Stimulated activated CD8-positive, alpha-beta memory T cell treated with anti-CD3 and anti-CD28 coated beads, Interleukin-2, amount 100 ng/mL, for 1 hour (primary cell): ENCODE measurements around the gene SLC20A1.
A peak's percentile ranks its signal among the peaks of the same experiment; 100 is the strongest.

Experiments
- DNase-seq, 2 donors: peaks; one replicate each; pipeline ENCODE4 v3.0.0-alpha.2; 2020; ENCODE audit warnings: low read depth in 2 of 2

Gene SLC20A1

DNA sequence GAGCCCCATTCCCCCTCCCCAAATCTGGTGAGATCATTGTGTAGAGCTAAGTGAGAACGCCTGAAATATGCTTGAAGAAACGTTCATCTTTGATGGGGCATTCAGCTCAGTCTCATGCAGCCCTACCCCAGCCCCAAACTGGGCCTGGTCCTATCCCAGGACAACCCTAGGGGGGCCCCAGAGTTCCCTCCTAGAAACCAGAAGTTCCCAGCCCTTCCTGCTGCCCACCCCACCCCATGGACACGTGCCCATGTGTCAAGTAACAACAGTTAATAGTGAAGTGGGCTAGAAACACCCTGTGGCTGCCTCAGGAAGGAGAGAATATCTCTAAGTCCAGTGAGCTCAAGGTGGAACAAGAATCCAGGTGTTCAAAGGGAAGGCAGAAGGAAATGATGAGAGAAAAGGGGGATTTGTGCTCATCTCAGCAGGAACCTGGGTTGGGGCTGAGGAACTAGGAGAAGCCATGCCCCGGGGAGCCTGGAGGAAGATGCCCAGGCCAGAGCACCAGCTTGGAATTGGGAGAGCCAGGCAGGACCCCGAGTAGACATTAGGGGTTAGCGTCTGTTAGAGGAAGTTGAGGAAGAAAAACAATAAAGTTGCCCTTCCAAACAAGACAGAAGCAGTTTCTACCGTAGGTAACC, 20.1 kb upstream of the SLC20A1 start:
- DNase-seq, result no peak

DNA sequence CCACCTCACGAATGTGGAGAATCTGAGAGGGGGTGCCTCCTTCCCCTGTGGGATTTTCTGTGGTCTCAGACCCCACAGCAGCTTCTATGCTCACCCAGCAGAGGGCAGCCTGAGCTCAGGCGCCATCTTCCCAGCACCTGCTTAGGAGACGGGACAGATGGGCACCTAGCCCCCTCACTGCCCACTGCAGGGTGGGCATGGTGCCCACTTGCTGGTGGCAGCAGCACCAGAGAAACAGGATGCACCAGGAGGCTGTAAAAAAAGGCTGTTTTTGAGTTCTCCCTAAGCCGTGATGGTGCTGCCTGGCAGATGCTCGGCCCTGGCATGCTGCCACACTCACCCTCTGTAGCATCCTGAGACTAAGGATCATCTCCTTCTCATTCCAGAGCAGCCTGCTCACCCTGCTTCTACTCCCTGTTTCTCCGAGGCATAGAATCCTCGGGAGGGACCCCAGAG, 19.1 kb upstream of the SLC20A1 start:
- DNase-seq, result peak in 1 of 2 donors; percentile 39

DNA sequence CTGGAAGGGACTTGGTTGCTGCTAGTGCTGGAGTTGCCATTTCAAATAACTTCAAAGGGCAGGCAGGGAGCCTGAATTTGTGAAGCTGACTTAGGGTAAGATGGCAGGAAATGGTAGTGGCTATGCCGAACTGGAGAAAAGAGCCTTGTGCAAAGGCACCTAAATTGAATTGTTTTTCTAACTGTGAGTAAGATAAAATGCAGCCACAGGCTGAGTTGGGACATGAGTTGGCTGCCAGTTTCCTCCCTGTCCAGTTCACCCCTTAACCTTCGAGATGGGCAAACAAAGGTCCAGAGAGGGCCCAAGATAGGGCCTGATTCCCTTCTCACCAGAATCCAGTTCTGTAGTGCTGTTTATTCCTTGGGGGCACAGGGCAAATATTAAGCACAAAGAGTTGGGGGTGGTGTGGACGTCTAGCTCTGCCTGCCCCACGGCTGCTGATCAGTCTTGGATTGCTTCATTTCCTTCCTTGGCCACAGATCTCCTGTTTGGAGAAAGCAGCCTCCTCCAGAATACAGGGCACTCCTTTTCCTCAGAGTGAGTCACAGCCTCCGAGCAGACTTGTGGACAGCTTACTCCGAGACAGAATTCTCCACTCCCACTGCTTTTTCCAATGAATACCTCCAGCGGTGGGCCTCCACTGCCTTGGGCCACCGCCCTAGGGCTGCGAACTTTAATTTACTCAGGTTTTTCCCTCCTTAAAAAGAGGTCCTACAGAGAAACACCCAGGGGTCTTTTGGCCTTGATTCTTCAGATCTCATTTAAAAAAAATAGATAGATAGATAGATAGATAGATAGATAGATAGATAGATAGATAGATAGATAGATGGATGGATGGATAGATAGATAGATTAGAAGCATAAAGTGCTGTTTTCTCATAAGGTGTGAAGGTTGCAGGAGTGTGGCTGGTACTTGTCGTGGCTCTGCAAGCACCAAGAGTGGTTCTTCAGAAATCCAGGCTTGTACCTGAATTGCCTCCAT, 18.4 kb upstream of the SLC20A1 start:
- no peak for DNase-seq

DNA sequence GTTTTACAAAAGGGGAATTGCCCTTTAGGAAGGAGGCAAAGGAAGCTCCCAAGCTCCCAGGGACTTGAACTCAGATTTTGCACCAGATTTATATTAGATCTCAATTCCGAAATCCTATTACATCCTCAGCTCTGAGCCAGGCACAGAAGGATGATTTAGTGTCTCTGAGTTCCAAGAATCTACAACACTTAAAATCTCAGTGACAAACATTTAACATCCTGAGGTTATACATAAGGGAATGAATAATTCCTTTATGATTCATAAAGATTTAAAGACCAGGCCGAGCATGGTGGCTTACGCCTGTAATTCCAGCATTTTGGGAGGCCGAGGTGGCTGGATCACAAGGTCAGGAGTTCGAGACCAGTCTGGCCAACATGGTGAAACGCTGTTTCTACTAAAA, 16.5 kb upstream of the SLC20A1 start:
- no peak for DNase-seq

DNA sequence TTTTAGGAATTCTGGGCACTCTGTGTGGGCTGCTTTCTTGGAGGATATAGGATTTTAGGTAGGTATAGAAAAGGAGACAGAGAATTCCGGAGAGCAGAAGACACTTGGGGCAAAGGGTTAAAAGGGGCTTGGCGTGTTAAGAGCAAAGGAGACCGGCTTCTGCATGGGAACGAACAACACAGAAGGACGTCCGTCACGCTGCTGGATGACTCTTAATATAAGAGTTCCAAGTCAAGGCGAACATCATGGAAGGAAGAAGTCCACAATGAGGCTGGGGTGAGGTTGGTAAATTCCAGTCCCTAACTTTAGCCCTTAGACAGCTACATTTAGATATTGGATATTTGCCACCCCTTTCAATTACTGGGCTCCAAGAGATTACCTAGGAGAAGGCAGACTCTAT, 15.9 kb upstream of the SLC20A1 start:
- DNase-seq, result no peak

DNA sequence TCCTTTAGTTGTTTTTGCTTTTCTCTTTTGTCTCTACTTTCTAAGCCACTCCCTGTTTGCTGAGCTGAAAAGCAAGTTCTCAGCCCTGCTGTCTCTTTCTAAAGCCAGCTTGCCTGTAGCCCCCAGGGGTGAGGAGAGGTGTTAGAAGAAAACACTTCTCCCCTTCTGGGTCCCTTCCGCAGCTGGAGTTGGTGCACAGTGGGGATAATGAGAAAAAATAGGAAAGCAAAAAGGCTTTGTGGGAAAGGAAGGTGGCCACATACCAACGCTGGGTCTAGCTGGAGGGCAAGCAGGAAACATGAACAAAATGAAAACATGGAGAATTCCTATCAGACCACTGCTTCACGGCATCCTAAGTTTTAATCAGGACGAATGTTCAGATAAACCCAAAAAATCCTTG, 15.5 kb upstream of the SLC20A1 start:
- no peak for DNase-seq

DNA sequence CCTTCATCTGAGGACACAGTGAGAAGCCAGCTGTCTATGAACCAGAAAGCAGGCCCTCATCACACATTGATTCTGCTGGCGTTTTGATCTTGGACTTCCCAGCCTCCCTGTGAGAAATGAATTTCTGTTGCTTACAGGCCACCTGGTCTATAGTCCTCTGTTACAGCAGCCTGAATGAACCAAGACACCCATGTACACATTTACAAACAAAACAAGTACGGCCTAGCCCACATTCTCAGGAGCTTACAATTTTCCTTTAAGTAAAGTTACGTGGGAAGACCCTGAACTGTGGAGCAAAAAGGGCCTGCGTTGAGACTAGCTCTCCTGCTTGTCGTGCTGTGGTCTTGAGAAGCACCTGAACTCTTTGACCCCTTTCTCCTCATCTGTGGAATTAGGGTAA, 12.0 kb upstream of the SLC20A1 start:
- no peak for DNase-seq

DNA sequence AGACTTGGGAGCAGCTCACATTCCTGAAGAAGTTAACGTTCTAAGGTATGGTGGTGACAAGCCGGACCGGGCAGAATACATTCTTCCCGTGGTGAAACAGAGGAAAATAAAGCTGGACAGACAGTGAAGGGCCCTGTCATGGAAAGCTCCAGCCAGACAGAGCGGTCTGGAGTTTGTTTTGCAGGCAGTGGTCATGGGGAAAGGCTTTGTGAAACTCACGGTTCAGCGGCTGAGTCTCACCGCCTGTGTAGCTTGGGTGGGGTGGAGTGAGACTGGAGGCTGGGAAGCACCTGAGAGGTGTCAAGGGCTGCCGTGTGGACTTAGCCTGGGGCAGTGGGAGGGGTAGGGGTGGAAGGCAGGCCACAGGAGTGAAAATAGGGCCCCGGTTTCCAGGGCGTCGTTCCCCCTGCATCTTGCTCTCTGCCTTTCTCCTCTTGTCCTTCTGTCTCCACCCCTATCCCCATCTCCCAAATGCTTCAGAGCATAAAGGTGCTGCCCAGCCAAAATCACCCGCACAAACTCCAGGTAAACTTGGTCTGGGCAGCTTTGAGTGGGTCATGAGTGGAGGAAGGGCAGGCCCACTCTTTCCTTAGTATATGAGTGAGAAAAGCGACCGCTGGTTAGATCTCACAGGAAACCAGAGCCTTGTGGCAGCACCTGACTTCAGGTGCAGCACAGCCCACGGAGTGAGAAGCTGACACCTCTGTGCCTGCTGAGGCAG, 11.4 kb upstream of the SLC20A1 start:
- no peak for DNase-seq

DNA sequence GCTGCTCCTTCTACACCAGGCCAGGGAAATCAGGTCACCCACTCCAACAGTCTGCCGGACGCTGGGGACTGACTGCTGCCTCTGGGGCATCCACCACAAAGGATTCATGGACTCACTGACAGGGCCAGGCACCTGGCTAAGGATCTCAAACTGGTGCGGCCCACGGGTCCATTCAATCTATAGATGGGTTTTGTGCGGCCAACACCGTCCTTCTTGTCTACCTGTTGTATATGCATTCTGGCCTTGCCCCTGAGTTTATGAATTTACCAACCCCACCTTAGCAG, 10.9 kb upstream of the SLC20A1 start:
- DNase-seq, result no peak

DNA sequence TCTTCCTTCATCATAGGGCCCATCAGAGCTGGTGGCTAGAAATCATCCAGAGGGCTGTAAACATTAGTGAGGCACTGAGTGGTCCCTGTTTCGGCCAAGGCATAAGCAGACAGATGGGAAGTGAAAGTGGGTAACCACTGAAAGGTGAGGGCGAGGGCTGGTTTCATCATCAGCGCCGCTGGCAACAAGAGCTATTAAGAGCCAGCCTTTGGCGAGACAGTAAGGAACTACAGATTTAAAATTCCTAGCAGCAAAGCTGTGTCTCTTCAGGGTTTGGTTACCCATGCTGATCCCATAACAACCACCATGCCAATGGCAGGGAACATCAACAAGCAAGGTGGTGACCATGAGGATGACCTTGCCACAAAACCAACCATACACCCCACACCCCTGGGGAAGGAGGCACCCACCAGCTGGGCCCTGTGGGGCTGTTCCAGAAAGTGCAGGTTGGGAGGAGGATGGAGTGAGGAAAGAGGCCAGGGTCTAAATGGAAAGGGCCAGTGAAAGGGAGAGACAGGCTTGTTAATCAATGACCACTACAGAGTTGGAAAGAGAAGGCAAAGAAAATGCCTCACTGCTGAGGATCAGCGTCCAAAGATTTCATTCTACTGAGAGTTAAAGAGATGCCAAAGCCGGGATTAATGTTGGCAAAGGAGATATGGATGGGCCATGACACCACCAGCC, 9.0 kb upstream of the SLC20A1 start:
- DNase-seq, result no peak

DNA sequence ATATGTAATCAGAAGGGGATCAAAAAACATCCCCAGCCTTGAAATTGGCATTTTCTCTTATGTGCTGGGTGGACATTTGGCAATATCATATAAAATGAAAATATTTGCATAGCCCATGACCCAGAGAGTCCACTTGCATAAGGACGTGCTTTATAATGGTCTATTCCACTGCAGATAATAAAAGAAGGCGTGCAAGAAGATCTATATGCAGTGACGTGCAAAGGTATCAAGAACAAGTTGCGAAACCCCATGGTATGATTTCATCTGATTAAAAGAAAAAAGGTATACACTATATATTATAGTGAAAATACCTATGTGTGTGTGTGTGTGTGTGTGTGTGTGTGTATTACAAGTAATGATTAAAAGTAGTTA, 8.5 kb upstream of the SLC20A1 start:
- no peak for DNase-seq

DNA sequence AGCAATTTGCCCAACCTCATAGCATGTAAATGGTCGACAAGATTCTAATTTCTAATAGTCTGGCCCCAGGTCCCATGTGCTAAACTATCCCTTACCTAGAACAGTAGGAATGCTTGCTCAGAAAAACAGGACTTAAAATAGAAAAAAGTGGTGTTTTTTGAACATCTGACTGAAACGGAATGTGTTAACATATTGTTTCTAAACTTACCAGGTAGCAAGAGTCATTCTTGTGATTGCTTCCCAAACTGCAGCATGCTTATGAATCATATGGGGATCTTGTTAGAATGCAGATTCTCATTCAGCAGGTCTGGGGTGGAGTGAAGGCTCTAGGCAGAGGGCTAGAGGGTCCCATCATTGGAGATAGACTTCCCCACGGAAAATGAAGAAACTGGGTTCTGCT, 5.8 kb upstream of the SLC20A1 start:
- DNase-seq, result no peak

DNA sequence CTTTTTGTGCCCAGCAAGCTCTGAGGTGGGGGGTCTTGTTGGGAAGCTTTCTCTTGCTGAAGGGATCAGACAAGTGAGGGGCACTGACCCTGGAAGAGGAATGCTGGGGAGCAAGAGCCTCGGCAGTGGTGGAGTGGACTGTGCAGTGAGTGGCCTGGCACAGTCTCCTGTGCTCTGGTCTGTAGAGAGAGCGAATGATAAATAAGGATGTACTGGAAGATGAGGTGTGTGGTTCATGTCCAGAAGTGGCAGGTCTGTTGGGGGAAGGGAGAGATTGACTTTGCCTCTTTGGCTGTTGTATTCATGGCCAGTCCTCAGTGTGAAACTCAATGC, 5.3 kb upstream of the SLC20A1 start:
- DNase-seq, result no peak

DNA sequence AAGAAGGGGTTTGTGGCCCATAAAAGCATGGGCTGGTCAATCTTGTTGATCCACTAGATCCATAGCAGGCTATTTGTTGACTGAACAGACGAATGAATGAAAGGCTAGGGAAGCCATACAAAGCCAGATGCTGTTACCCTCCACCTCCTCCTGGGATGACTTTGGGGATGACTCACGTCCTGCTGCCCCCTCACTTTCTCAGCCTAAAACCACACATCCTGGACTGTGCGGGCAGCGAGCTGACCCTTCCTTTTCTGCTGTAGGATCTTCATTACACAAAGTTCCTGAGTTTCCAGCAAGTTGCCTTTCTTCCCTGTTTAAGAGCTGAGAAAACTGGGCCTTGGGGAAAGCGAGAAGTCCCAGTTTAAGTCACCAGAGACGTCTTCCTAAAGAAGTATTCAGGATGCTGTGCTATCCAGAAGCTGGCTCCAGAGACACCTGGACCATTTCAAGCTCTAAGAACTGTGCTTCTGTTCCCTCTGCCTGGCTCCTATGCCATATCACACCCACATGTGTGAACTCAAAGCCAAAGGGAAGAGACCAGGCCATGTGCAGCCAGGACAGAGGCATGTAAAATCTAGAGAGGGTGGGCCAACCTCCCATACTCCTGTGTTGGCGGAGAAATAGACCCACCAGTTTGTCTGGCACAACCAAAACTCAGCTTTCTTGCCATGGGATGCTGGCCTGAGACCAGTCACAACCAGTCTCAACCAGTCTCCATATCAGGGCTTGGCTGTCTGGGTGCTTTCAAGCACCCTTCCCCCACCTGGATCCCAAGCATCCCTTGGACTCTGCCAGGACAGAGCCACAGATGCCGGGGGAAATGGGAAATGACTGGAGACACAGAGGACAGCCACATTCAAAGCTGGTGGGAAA, 4.7 kb upstream of the SLC20A1 start:
- DNase-seq, result no peak

DNA sequence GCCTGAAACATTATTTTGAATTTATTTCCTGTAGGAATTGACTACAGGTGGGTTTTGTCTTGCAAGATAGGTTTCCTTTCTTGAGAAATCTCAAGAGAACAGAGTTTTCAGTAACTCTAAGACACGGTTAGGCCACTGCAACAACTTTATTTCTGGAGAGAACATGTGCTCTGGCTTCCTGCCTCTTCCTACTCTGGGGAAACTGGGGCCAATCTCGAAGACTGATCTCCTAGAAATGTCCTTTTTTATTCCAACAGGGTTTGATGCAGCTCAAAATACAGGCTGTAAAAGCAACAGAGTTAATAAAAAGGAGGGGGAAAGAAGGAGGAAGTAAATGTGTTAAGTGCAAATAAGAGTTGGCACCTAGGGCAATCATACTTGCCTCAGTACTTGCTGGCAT, 4.0 kb upstream of the SLC20A1 start:
- DNase-seq, result no peak

DNA sequence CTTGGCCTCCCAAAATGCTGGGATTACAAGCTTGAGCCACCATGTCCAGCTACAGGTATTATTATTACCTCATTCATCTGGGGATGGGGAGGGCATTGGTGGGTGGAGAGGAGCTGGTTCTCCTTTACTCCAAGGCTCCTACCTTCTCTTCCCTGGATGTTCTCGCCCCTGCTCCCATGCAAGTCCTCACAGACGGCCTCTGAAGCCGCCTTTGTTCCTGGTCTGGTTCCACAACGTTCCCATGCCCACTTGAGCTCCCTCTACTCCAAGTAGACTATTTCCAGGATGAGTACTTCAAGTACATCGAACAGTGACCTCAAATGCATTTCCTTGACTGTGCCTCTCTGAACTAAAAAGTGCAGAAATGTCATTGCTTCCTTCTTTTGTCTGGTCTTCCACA, 3.2 kb upstream of the SLC20A1 start:
- no peak for DNase-seq

DNA sequence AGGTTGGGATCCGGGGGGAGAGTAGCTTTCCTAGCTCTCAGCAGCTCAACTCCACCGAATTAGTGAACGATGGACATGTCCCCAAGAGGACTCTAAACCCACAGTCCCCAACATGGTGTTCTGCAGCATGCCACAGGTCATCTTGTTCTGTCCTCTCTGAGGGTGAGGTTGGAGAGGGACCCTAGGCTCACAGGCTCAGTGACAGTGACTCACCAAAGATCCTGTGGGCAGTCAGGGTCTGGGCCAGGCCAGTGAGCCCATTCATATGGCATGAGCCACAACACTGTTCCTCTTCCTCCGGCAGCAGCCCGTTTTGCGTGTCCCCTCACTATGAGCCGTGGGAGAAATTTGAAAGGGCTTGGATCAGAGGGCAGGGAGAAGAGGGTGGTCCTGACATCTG, 2.8 kb upstream of the SLC20A1 start:
- DNase-seq, result no peak

DNA sequence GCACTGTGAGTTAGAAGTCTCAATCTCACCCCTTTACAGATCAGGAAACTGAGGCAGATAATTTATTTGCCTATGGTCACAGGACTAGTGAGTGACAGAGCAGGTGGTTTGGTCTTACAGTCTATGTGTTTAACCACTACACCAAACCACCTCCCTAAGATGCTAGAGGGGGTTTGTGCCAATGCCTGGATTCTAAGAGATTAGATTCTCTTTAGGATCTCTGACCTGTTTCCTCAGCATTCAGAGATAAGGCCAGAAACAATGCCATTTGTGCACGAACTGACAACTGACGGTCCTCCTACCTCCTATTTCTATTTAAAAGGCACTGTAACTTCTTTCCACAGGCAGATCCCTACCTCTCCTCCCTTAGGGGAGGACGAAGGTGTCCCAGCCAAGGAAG, 2.3 kb upstream of the SLC20A1 start:
- DNase-seq, result no peak

DNA sequence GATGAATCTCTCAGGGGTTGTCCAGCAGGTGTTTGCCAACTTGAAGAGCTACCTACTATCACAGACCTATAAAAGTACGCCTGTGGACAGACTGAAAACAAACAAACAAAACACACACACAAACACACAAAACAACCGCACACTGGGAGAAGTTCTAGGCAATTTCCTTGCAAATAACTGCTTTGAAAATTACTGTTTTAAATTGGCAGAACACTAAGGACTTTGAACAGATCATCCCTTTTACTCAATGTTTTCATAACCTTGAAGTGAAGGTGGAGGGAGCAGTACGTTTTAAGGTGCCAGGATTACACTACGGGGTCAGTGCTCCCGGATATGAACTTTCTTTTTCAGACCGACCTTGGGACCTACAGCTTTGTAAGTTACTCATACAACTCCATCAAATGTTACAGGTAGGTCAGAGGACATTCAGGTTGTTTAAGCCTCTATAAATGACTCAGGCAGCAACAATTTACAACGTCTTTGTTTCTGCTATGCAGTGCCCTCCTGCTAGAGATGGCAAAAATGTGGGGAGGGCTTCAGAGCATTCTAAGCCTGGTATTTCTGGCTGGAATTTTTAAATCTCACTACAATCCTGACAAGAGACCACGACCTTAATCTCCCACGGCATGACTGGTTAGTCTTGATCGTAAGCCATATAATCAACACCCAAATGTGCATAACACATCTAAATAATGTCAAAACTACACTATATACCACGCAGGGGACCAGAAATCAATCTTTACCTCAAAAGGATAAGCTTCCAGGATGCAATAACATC, 1.4 kb upstream of the SLC20A1 start:
- DNase-seq, result no peak

DNA sequence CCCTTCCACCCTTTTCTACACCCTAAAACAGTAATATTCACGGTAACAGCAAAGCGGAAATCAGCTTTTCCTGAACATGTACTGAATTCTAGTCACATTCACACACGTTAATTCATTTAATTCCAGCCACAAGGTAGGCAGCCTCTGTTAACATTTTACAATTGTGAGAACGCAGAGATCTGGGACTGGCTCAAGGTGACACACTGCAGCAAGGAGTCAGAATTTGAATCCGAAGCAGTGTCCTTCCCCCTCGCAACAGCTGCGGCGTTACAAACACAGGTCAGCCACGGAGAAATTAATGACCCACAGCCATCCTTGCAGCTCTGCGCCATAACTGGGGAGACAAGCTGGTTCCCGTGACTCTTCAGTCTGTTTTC, 818 bp upstream of the SLC20A1 start:
- no peak for DNase-seq
